Smooth muscle cell (in vitro differentiated cells): ENCODE measurements around the gene GFRA1. TPM values are rescaled to one million over a fixed set of nuclear protein-coding genes. Genes with fewer than 3 reads are reported as not detected.

Experiments used
- DNase-seq: peaks from one replicate; lab custom pipeline; 2025; ENCODE audit not compliant: unreplicated experiment; lab: John Stamatoyannopoulos, UW
- H2AFZ ChIP-seq: fragments of 200-600 bp; sonication (generic); 2 replicates; pipeline ENCODE4 v1.6.0; 2016; ENCODE audit warnings: antibody characterized with exemption, low read depth, mild to moderate bottlenecking
- H3F3A ChIP-seq: fragments of 200-600 bp; sonication (generic); 2 replicates; pipeline ENCODE4 v1.6.0; 2017; ENCODE audit warnings: antibody characterized with exemption, low read depth
- H3K27ac ChIP-seq: fragments of 200-600 bp; sonication (generic); 2 replicates; pipeline ENCODE4 v1.5.1; 2016; ENCODE audit warnings: low read depth, mild to moderate bottlenecking
- H3K27me3 ChIP-seq: fragments of 200-600 bp; sonication (generic); 2 replicates; pipeline ENCODE4 v1.6.1; 2016; ENCODE audit warnings: low read depth, mild to moderate bottlenecking
- H3K36me3 ChIP-seq: fragments of 200-600 bp; sonication (generic); 2 replicates; pipeline ENCODE4 v1.5.1; 2016; ENCODE audit warnings: low read depth
- H3K4me1 ChIP-seq: fragments of 200-600 bp; sonication (generic); 2 replicates; pipeline ENCODE4 v1.5.1; 2016; ENCODE audit warnings: low read depth
- H3K4me2 ChIP-seq: fragments of 200-600 bp; sonication (generic); 2 replicates; pipeline ENCODE4 v1.6.0; 2016; ENCODE audit warnings: mild to moderate bottlenecking
- H3K4me3 ChIP-seq: fragments of 200-600 bp; sonication (generic); 2 replicates; pipeline ENCODE4 v1.5.1; 2016; ENCODE audit warnings: mild to moderate bottlenecking
- H3K79me2 ChIP-seq: fragments of 200-600 bp; sonication (generic); 2 replicates; pipeline ENCODE4 v1.6.0; 2016; ENCODE audit warnings: low read depth, mild to moderate bottlenecking
- H3K9ac ChIP-seq: fragments of 200-600 bp; sonication (generic); 2 replicates; pipeline ENCODE4 v1.6.0; 2016; ENCODE audit warnings: low read depth
- H3K9me3 ChIP-seq: fragments of 200-600 bp; sonication (generic); replicated peaks from 2 replicates; pipeline ENCODE4 v1.5.1; 2016; ENCODE audit warnings: low read depth
- H4K20me1 ChIP-seq: fragments of 200-600 bp; sonication (generic); 2 replicates; pipeline ENCODE4 v1.6.0; 2016; ENCODE audit warnings: low read depth
- CTCF ChIP-seq: fragments of 200-600 bp; sonication (generic); IDR thresholded peaks from 2 replicates; pipeline ENCODE4 v1.5.1; 2017; ENCODE audit warnings: borderline replicate concordance, mild to moderate bottlenecking, antibody characterized with exemption; ENCODE audit not compliant: insufficient read depth, poor library complexity, severe bottlenecking
- WGBS: methylation state at CpG from one replicate; pipeline ENCODE4 v1.1.7; 2016; ENCODE audit warnings: low lambda C conversion rate; 5-methylcytosine and 5-hydroxymethylcytosine counted together
- polyA plus RNA-seq: library from polyadenylated mRNA; unstranded; fragments of >200 nt; fragmentation: Nextera tagmentation; extraction: Ambion mirVana; gene quantifications from 2 replicates; pipeline ENCODE4 v1.2.1, GENCODE V29; 2016
- total RNA-seq: library from RNA; depleted of rRNA; stranded (reverse); fragments of >200 nt; gene quantifications from 2 replicates; pipeline ENCODE4 v1.2.3, GENCODE V29; 2014

The GFRA1 gene
- total and polyA plus RNA-seq, 2 experiments from 2014 or later = 1.3 to 1.9 TPM

- Histone ChIP-seq H3K9ac (no peak overlapping the region), H3K27ac (no peak overlapping the region), H3K36me3 (no peaks in the 10 kb centered on the region), H4K20me1 (no peaks in the 10 kb centered on the region), H3K4me2 (no peak overlapping the region), H3K4me3 (no peak overlapping the region), H3F3A (peaks cover 3% of the 10 kb centered on the region), H3K79me2 (no peaks in the 10 kb centered on the region), H3K9me3 (no peaks in the 10 kb centered on the region), H3K27me3 (no peaks in the 10 kb centered on the region), H3K4me1 (peaks cover 6% of the 10 kb centered on the region), H2AFZ (no peak overlapping the region)
- TF ChIP-seq CTCF = no peak
- WGBS = 72% methylated on average over 7 of the region's 7 CpGs
- DNase-seq = no peak
Measured at GRCh38 chr10:116207690-116208089, 65.3 kb downstream of the GFRA1 start.

GRCh38 chr10:116203661-116204060 is 69.3 kb downstream of the GFRA1 start:
- H4K20me1 ChIP-seq = no peaks in the 10 kb centered on the region
- no peak overlapping the region for H2AFZ ChIP-seq
- no peak overlapping the region for H3K27ac ChIP-seq
- no peak overlapping the region for H3K4me3 ChIP-seq
- DNase-seq = no peak
- H3K4me2 ChIP-seq = no peak overlapping the region
- H3K9me3 ChIP-seq = no peaks in the 10 kb centered on the region
- no peaks in the 10 kb centered on the region for H3F3A ChIP-seq
- H3K36me3 ChIP-seq = no peaks in the 10 kb centered on the region
- no peak overlapping the region for H3K9ac ChIP-seq
- no peaks in the 10 kb centered on the region for H3K27me3 ChIP-seq
- H3K4me1 ChIP-seq = no peaks in the 10 kb centered on the region
- H3K79me2 ChIP-seq = no peaks in the 10 kb centered on the region
- WGBS = 90% methylated on average over 4 of the region's 4 CpGs
- TF ChIP-seq CTCF = no peak

GRCh38 chr10:116201670-116202430 is 71.2 kb downstream of the GFRA1 start:
- 88% methylated on average over 7 of the region's 7 CpGs for WGBS
- H3K9ac ChIP-seq = no peak overlapping the region
- H3K4me2 ChIP-seq = no peak overlapping the region
- no peak for DNase-seq
- H3K36me3 ChIP-seq = no peaks in the 10 kb centered on the region
- no peaks in the 10 kb centered on the region for H3F3A ChIP-seq
- H3K27ac ChIP-seq = no peak overlapping the region
- no peaks in the 10 kb centered on the region for H3K79me2 ChIP-seq
- H4K20me1 ChIP-seq = no peaks in the 10 kb centered on the region
- no peak for TF ChIP-seq CTCF
- H3K4me3 ChIP-seq = no peak overlapping the region
- no peak overlapping the region for H2AFZ ChIP-seq
- H3K9me3 ChIP-seq = no peaks in the 10 kb centered on the region
- no peaks in the 10 kb centered on the region for H3K27me3 ChIP-seq
- H3K4me1 ChIP-seq = no peaks in the 10 kb centered on the region

GRCh38 chr10:116201011-116201410 is 72.0 kb downstream of the GFRA1 start:
- H3K27ac ChIP-seq = no peak overlapping the region
- no peaks in the 10 kb centered on the region for H3K27me3 ChIP-seq
- no peaks in the 10 kb centered on the region for H4K20me1 ChIP-seq
- no peak for DNase-seq
- no peak overlapping the region for H3K9ac ChIP-seq
- no peak overlapping the region for H3K4me2 ChIP-seq
- H3K36me3 ChIP-seq = no peaks in the 10 kb centered on the region
- no peaks in the 10 kb centered on the region for H3K4me1 ChIP-seq
- H2AFZ ChIP-seq = no peak overlapping the region
- no peak overlapping the region for H3K4me3 ChIP-seq
- no peaks in the 10 kb centered on the region for H3K9me3 ChIP-seq
- H3K79me2 ChIP-seq = no peaks in the 10 kb centered on the region
- TF ChIP-seq CTCF = no peak
- no peaks in the 10 kb centered on the region for H3F3A ChIP-seq
